ENCODE results near the gene SLC26A8.

The SLC26A8 gene

GRCh38 chr6:35898003-35898402 is 126.4 kb downstream of the SLC26A8 start:
- H3K27ac Mint-ChIP-seq: no peak overlapping the region

GRCh38 chr6:35897486-35897885 is 127.0 kb downstream of the SLC26A8 start:
- Mint-ChIP-seq H3K27ac (no peak overlapping the region), H3K36me3 (ENCODE audit: low read depth) (peaks cover 59% of the 10 kb centered on the region), H3K27me3 (ENCODE audit: low read depth) (no peaks in the 10 kb centered on the region), H3K4me3 (no peak overlapping the region), H3K4me1 (no peaks in the 10 kb centered on the region), H3K9me3 (peaks cover 6% of the 10 kb centered on the region)
- TF ChIP-seq, protein P1, sequence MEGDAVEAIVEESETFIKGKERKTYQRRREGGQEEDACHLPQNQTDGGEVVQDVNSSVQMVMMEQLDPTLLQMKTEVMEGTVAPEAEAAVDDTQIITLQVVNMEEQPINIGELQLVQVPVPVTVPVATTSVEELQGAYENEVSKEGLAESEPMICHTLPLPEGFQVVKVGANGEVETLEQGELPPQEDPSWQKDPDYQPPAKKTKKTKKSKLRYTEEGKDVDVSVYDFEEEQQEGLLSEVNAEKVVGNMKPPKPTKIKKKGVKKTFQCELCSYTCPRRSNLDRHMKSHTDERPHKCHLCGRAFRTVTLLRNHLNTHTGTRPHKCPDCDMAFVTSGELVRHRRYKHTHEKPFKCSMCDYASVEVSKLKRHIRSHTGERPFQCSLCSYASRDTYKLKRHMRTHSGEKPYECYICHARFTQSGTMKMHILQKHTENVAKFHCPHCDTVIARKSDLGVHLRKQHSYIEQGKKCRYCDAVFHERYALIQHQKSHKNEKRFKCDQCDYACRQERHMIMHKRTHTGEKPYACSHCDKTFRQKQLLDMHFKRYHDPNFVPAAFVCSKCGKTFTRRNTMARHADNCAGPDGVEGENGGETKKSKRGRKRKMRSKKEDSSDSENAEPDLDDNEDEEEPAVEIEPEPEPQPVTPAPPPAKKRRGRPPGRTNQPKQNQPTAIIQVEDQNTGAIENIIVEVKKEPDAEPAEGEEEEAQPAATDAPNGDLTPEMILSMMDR (IDR thresholded peaks at IDR 0.05; ENCODE audit: unreplicated experiment in 3 of 3): no peak

More at GRCh38 chr6:35898003-35898402, 126.4 kb downstream of the SLC26A8 start:
- Mint-ChIP-seq H3K4me3 (no peak overlapping the region), H3K36me3 (ENCODE audit: low read depth) (peaks cover 55% of the 10 kb centered on the region), H3K9me3 (peaks cover 6% of the 10 kb centered on the region), H3K27me3 (ENCODE audit: low read depth) (no peaks in the 10 kb centered on the region), H3K4me1 (no peaks in the 10 kb centered on the region)
- TF ChIP-seq, protein P1 (IDR thresholded peaks at IDR 0.05; ENCODE audit: unreplicated experiment in 3 of 3): no peak

GRCh38 chr6:35897036-35897435 is 127.4 kb downstream of the SLC26A8 start:
- no peaks in the 10 kb centered on the region for H3K4me1 Mint-ChIP-seq
- peaks cover 59% of the 10 kb centered on the region for H3K36me3 Mint-ChIP-seq (ENCODE audit: low read depth)
- no peak overlapping the region for H3K4me3 Mint-ChIP-seq
- H3K27ac Mint-ChIP-seq: no peak overlapping the region
- H3K27me3 Mint-ChIP-seq (ENCODE audit: low read depth): no peaks in the 10 kb centered on the region
- H3K9me3 Mint-ChIP-seq: peaks cover 6% of the 10 kb centered on the region
- TF ChIP-seq, protein P1 (IDR thresholded peaks at IDR 0.05; ENCODE audit: unreplicated experiment in 3 of 3): no peak

DNA sequence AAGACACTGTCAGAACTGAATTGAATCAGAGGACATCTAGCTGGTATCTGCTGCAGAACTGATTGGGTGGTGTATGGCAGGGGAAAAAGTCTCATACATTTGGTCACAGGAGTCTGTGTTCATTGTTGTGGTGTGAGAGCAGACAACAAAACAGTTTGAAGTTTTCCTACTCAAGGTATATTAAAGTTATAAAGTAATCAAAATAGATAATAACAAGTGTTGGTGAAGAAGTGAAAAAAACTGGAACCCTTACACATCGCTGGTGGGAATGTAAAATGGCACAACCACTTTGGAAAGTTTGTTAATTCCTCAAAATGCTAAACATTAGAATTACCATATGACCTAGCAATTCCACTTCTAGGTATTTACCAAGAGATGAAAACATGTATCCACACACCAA is 128.2 kb downstream of the SLC26A8 start:
- H3K36me3 Mint-ChIP-seq (ENCODE audit: low read depth): peaks cover 59% of the 10 kb centered on the region
- no peak overlapping the region for H3K4me3 Mint-ChIP-seq
- TF ChIP-seq, protein P1 (IDR thresholded peaks at IDR 0.05; ENCODE audit: unreplicated experiment in 3 of 3): no peak
- H3K9me3 Mint-ChIP-seq: peaks cover 6% of the 10 kb centered on the region
- no peaks in the 10 kb centered on the region for H3K27me3 Mint-ChIP-seq (ENCODE audit: low read depth)
- H3K4me1 Mint-ChIP-seq: no peaks in the 10 kb centered on the region
- no peak overlapping the region for H3K27ac Mint-ChIP-seq

GRCh38 chr6:35895560-35895959 is 128.9 kb downstream of the SLC26A8 start:
- no peaks in the 10 kb centered on the region for H3K27me3 Mint-ChIP-seq (ENCODE audit: low read depth)
- H3K4me3 Mint-ChIP-seq: no peak overlapping the region
- H3K27ac Mint-ChIP-seq: no peak overlapping the region
- H3K36me3 Mint-ChIP-seq (ENCODE audit: low read depth): peaks cover 61% of the 10 kb centered on the region
- peaks cover 6% of the 10 kb centered on the region for H3K9me3 Mint-ChIP-seq
- TF ChIP-seq, protein P1 (IDR thresholded peaks at IDR 0.05; ENCODE audit: unreplicated experiment in 3 of 3): no peak
- no peaks in the 10 kb centered on the region for H3K4me1 Mint-ChIP-seq

DNA sequence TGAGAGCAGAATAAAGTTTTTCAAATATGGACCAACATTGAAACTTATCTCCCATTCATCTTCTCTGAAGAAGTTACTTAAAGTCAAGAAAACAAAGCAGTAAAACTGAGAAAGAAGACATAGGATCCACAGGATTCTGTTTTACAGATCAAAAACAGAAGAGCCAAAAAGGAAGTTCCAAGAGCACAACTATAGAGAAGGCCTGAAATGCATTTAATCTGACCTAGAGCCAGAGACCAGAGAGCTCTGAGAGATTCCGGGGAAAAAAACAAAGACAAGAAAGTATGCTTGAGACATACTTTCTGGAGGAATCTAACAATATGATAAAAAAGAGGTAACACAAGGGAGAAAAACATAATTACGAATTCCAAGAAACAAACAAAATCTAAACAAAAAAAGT is 129.7 kb downstream of the SLC26A8 start:
- Mint-ChIP-seq H3K36me3 (ENCODE audit: low read depth) (peaks cover 55% of the 10 kb centered on the region), H3K4me3 (no peak overlapping the region), H3K9me3 (peaks cover 6% of the 10 kb centered on the region), H3K27ac (no peak overlapping the region), H3K4me1 (no peaks in the 10 kb centered on the region), H3K27me3 (ENCODE audit: low read depth) (no peaks in the 10 kb centered on the region)
- TF ChIP-seq, protein P1 (IDR thresholded peaks at IDR 0.05; ENCODE audit: unreplicated experiment in 3 of 3): no peak
